ENCODE measurements around the gene MGMT.

- TF ChIP-seq, protein P1, sequence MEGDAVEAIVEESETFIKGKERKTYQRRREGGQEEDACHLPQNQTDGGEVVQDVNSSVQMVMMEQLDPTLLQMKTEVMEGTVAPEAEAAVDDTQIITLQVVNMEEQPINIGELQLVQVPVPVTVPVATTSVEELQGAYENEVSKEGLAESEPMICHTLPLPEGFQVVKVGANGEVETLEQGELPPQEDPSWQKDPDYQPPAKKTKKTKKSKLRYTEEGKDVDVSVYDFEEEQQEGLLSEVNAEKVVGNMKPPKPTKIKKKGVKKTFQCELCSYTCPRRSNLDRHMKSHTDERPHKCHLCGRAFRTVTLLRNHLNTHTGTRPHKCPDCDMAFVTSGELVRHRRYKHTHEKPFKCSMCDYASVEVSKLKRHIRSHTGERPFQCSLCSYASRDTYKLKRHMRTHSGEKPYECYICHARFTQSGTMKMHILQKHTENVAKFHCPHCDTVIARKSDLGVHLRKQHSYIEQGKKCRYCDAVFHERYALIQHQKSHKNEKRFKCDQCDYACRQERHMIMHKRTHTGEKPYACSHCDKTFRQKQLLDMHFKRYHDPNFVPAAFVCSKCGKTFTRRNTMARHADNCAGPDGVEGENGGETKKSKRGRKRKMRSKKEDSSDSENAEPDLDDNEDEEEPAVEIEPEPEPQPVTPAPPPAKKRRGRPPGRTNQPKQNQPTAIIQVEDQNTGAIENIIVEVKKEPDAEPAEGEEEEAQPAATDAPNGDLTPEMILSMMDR (IDR thresholded peaks at IDR 0.05): no peak
- no peak for TF ChIP-seq POLR2A (IDR thresholded peaks at IDR 0.05)
Observed at GRCh38 chr10:129745186-129745750, 278.2 kb downstream of the MGMT start.
